SH-SY5Y (cell line): Measurements from ENCODE around the gene FNDC8.

Experiments
- GATA2 ChIP-seq: IDR thresholded peaks from 2 replicates; pipeline ENCODE4 v1.6.1; 2011; ENCODE audit warnings: mild to moderate bottlenecking, low read depth, low read length
- GATA3 ChIP-seq: IDR thresholded peaks from 2 replicates; pipeline ENCODE4 v1.6.1; 2011; ENCODE audit warnings: low read depth, mild to moderate bottlenecking, low read length, moderate library complexity

- no peak for TF ChIP-seq GATA3
- TF ChIP-seq GATA2 = no peak
These were observed 53.5 kb downstream of the FNDC8 start for GRCh38 chr17:35174835-35175334.
